Epidermal melanocyte (primary cell): ENCODE results near the gene TAPT1.
A peak's percentile ranks its signal among the peaks of the same experiment; 100 is the strongest.
"Not testable (repeated sequence)": the region's sequence is repeated elsewhere in the genome, so short reads cannot be mapped to it uniquely, and the experiment has no call there.

Source experiments
- DNase-seq: peaks from one replicate; pipeline ENCODE4 v3.0.0; 2011; ENCODE audit warnings: low spot score; ENCODE audit not compliant: insufficient read length

TAPT1 gene

GRCh38 chr4:16225863-16226815 lies at the start of gene TAPT1:
TAPT1 (minus strand) TSS chr4:16226471; CDS start chr4:16226457, 14 bp downstream.
- DNase-seq, result peak; percentile 51

GRCh38 chr4:16271411-16271810 lies 45.1 kb upstream of the TAPT1 start:
- no peak for DNase-seq

- no peak for DNase-seq
These were observed 44.4 kb upstream of the TAPT1 start for GRCh38 chr4:16270454-16271328.

GRCh38 chr4:16269742-16270453 lies 43.6 kb upstream of the TAPT1 start:
- DNase-seq, result not testable (repeated sequence)

- no peak for DNase-seq
These were observed 43.0 kb upstream of the TAPT1 start for GRCh38 chr4:16269240-16269639.

- DNase-seq, result no peak
These were observed 42.0 kb upstream of the TAPT1 start for GRCh38 chr4:16268290-16268689.

- no peak for DNase-seq
These were observed 41.4 kb upstream of the TAPT1 start for GRCh38 chr4:16267639-16268038.

GRCh38 chr4:16265820-16266219 lies 39.5 kb upstream of the TAPT1 start:
- DNase-seq, result no peak

GRCh38 chr4:16264798-16265197 lies 38.5 kb upstream of the TAPT1 start:
- peak; percentile 38 for DNase-seq

- no peak for DNase-seq
These were observed 36.8 kb upstream of the TAPT1 start for GRCh38 chr4:16263056-16263455.

GRCh38 chr4:16262188-16262587 lies 35.9 kb upstream of the TAPT1 start:
- no peak for DNase-seq

GRCh38 chr4:16261313-16261878 lies 35.1 kb upstream of the TAPT1 start:
- DNase-seq, result no peak

GRCh38 chr4:16259889-16260246 lies 33.6 kb upstream of the TAPT1 start:
- no peak for DNase-seq

GRCh38 chr4:16259241-16259888 lies 33.1 kb upstream of the TAPT1 start:
- DNase-seq, result no peak

- DNase-seq, result no peak
These were observed 31.3 kb upstream of the TAPT1 start for GRCh38 chr4:16257611-16258010.

GRCh38 chr4:16256343-16256742 lies 30.1 kb upstream of the TAPT1 start:
- DNase-seq, result no peak

GRCh38 chr4:16255730-16256129 lies 29.5 kb upstream of the TAPT1 start:
- no peak for DNase-seq

- no peak for DNase-seq
These were observed 27.1 kb upstream of the TAPT1 start for GRCh38 chr4:16253127-16253960.

GRCh38 chr4:16250661-16251365 lies 24.5 kb upstream of the TAPT1 start:
- no peak for DNase-seq
